IPS-NIHi11 (cell line): ENCODE measurements around the gene IFNGR2.
"Not testable (repeated sequence)": the region's sequence is repeated elsewhere in the genome, so short reads cannot be mapped to it uniquely, and the experiment has no call there.

ENCODE experiments used
- DNase-seq: peaks from one replicate; pipeline ENCODE4 v3.0.0; 2012; ENCODE audit warnings: mixed read lengths, low spot score

Gene IFNGR2

GRCh38 chr21:33403128-33403785 is at the start of gene IFNGR2:
IFNGR2 (plus strand) TSS chr21:33403413; CDS start chr21:33403544, 131 bp downstream.
- peak; percentile 82 for DNase-seq

GRCh38 chr21:33355355-33355754 is 47.9 kb upstream of the IFNGR2 start:
- DNase-seq, result no peak

GRCh38 chr21:33355996-33356395 is 47.2 kb upstream of the IFNGR2 start:
- DNase-seq, result no peak

- DNase-seq, result no peak
Observed at GRCh38 chr21:33357177-33357576, 46.0 kb upstream of the IFNGR2 start.

- DNase-seq, result no peak
Observed at GRCh38 chr21:33359446-33359845, 43.8 kb upstream of the IFNGR2 start.

- no peak for DNase-seq
Observed at GRCh38 chr21:33360281-33360680, 42.9 kb upstream of the IFNGR2 start.

GRCh38 chr21:33360881-33361602 is 42.2 kb upstream of the IFNGR2 start:
- DNase-seq, result peak; percentile 86

- peak; percentile 63 for DNase-seq
Observed at GRCh38 chr21:33362044-33362555, 41.1 kb upstream of the IFNGR2 start.

- not testable (repeated sequence) for DNase-seq
Observed at GRCh38 chr21:33363911-33364609, 39.2 kb upstream of the IFNGR2 start.

- no peak for DNase-seq
Observed at GRCh38 chr21:33364830-33365229, 38.4 kb upstream of the IFNGR2 start.

- no peak for DNase-seq
Observed at GRCh38 chr21:33367309-33367973, 35.8 kb upstream of the IFNGR2 start.

- DNase-seq, result no peak
Observed at GRCh38 chr21:33368124-33368523, 35.1 kb upstream of the IFNGR2 start.

- no peak for DNase-seq
Observed at GRCh38 chr21:33368576-33368975, 34.6 kb upstream of the IFNGR2 start.

GRCh38 chr21:33369586-33369985 is 33.6 kb upstream of the IFNGR2 start:
- DNase-seq, result no peak

GRCh38 chr21:33370305-33370704 is 32.9 kb upstream of the IFNGR2 start:
- no peak for DNase-seq

GRCh38 chr21:33371366-33371765 is 31.8 kb upstream of the IFNGR2 start:
- DNase-seq, result no peak

GRCh38 chr21:33372582-33372981 is 30.6 kb upstream of the IFNGR2 start:
- no peak for DNase-seq

GRCh38 chr21:33373451-33373850 is 29.8 kb upstream of the IFNGR2 start:
- no peak for DNase-seq

GRCh38 chr21:33374080-33374449 is 29.1 kb upstream of the IFNGR2 start:
- DNase-seq, result no peak

GRCh38 chr21:33374450-33375096 is 28.6 kb upstream of the IFNGR2 start:
- peak; percentile 45 for DNase-seq

GRCh38 chr21:33375101-33375644 is 28.0 kb upstream of the IFNGR2 start:
- DNase-seq, result no peak
